HepG2 (cell line): Measurements from ENCODE around the gene ORMDL3. TPM values are rescaled to one million over a fixed set of nuclear protein-coding genes. Genes with fewer than 3 reads are reported as not detected.

Experiments used
- CBX2 ChIP-seq, 2 experiments: fragments of 200-600 bp in 1 of 2; sonication (generic); formaldehyde crosslinking in 1 of 2; IDR thresholded peaks; 2 replicates each; pipeline versions ENCODE4 v1.7.0 to v1.8.1; 2018 to 2022; ENCODE audit warnings: low read depth in 2 of 2, low read length in 1 of 2, mild to moderate bottlenecking in 1 of 2, missing genetic modification reagents in 1 of 2
- CCAR2 ChIP-seq: fragments of 200-400 bp; formaldehyde crosslinking; optimal IDR thresholded peaks from 2 replicates; pipeline ENCODE3; 2018; ENCODE audit warnings: low read depth, mild to moderate bottlenecking, low read length, moderate library complexity
- MNT ChIP-seq: fragments of 450-650 bp; IDR thresholded peaks from 2 replicates; pipeline ENCODE4 v1.6.1; 2016
- NCOA5 ChIP-seq: sonication (generic); formaldehyde crosslinking; IDR thresholded peaks from 2 replicates; pipeline ENCODE4 v1.4.0; 2020; ENCODE audit warnings: missing genetic modification reagents
- NFIB ChIP-seq: sonication (generic); formaldehyde crosslinking; IDR thresholded peaks from 2 replicates; pipeline ENCODE4 v1.9.0; 2021; ENCODE audit warnings: missing genetic modification reagents, mild to moderate bottlenecking, borderline replicate concordance
- SIN3B ChIP-seq: fragments of 150-350 bp; IDR thresholded peaks from 2 replicates; pipeline ENCODE4 v1.6.1; 2014; ENCODE audit warnings: low read length
- SRSF4 ChIP-seq: fragments of 200-400 bp; formaldehyde crosslinking; IDR thresholded peaks from one replicate; pipeline ENCODE4 v1.6.1; 2018; ENCODE audit warnings: mild to moderate bottlenecking, low read depth, low read length, moderate library complexity; ENCODE audit not compliant: poor library complexity, severe bottlenecking
- TEAD3 ChIP-seq: optimal IDR thresholded peaks from 2 replicates; pipeline ENCODE3; 2016; ENCODE audit warnings: borderline replicate concordance
- THRA ChIP-seq: sonication (generic); formaldehyde crosslinking; IDR thresholded peaks from 2 replicates; pipeline ENCODE4 v1.4.0; 2020; ENCODE audit warnings: missing genetic modification reagents, borderline replicate concordance
- TMF1 ChIP-seq: sonication (generic); formaldehyde crosslinking; IDR thresholded peaks from 2 replicates; pipeline ENCODE4 v1.8.1; 2022; ENCODE audit warnings: low read depth, missing genetic modification reagents
- ZNF160 ChIP-seq: sonication (generic); formaldehyde crosslinking; IDR thresholded peaks from 2 replicates; pipeline ENCODE4 v1.8.0; 2022; ENCODE audit warnings: mild to moderate bottlenecking, inconsistent platforms, missing genetic modification reagents
- ZNF263 ChIP-seq: sonication (generic); formaldehyde crosslinking; IDR thresholded peaks from 2 replicates; pipeline ENCODE4 v1.4.0; 2020; ENCODE audit warnings: missing genetic modification reagents
- ZNF362 ChIP-seq: sonication (generic); formaldehyde crosslinking; IDR thresholded peaks from 2 replicates; pipeline ENCODE4 v1.4.0; 2020; ENCODE audit warnings: missing genetic modification reagents, mild to moderate bottlenecking, borderline replicate concordance
- ZNF564 ChIP-seq: sonication (generic); formaldehyde crosslinking; IDR thresholded peaks from 2 replicates; pipeline ENCODE4 v1.8.1; 2023; ENCODE audit warnings: mild to moderate bottlenecking, missing genetic modification reagents
- ZNF790 ChIP-seq: sonication (generic); formaldehyde crosslinking; IDR thresholded peaks from 2 replicates; pipeline ENCODE4 v1.8.0; 2022; ENCODE audit warnings: missing genetic modification reagents, mild to moderate bottlenecking, borderline replicate concordance
- ZNF83 ChIP-seq: sonication (generic); formaldehyde crosslinking; IDR thresholded peaks from 2 replicates; pipeline ENCODE4 v1.4.0; 2020; ENCODE audit warnings: missing genetic modification reagents, mild to moderate bottlenecking, borderline replicate concordance
- ZSCAN22 ChIP-seq: sonication (generic); formaldehyde crosslinking; IDR thresholded peaks from 2 replicates; pipeline ENCODE4 v1.4.0; 2020; ENCODE audit warnings: mild to moderate bottlenecking, missing genetic modification reagents
- polyA plus RNA-seq, 8 experiments: library from polyadenylated mRNA; depleted of rRNA in 3 of 8; stranded (reverse) in 7 of 8; unstranded in 1 of 8; fragments of >200 nt; fragmentation: Illumina TruSeq in 4 of 8; extraction: Trizol in 4 of 8; gene quantifications; 2 replicates each; pipeline versions ENCODE4 v1.2.1 to v1.2.3, GENCODE V29; 2011 to 2016; ENCODE audit warnings: low read depth in 4 of 8, missing spikeins in 1 of 8, mixed read lengths in 1 of 8; ENCODE audit not compliant: insufficient read depth in 1 of 8
- total RNA-seq, 5 experiments: library from RNA; depleted of rRNA; stranded (reverse); fragments of >200 nt; fragmentation: Illumina TruSeq; extraction: Trizol; gene quantifications; 2 replicates each; pipeline ENCODE4 v1.2.3, GENCODE V29; 2016; ENCODE audit warnings: low read depth in 1 of 5
- TF ChIP-seq, protein P1 (sequence below): sonication (generic); formaldehyde crosslinking; IDR thresholded peaks from 2 replicates; pipeline ENCODE4 v1.9.0; 2022; ENCODE audit warnings: low read depth, missing genetic modification reagents
- TF ChIP-seq, protein P2 (sequence below): IDR thresholded peaks from 2 replicates; pipeline ENCODE4 v1.6.1; 2018; ENCODE audit warnings: missing genetic modification reagents
- TF ChIP-seq, protein P3 (sequence below): IDR thresholded peaks from 2 replicates; pipeline ENCODE4 v1.6.1; 2016; ENCODE audit warnings: missing compliant biosample characterization, missing genetic modification reagents, borderline replicate concordance

ORMDL3 gene
- total and polyA plus RNA-seq, 2 of the 13 experiments (the other 11 are each of a cell fraction or from before 2014, with no cell fraction given) = 181 to 384 TPM

GRCh38 chr17:39923836-39924690, 3.3 kb downstream of the ORMDL3 start (continued):
- TF ChIP-seq, protein P1, sequence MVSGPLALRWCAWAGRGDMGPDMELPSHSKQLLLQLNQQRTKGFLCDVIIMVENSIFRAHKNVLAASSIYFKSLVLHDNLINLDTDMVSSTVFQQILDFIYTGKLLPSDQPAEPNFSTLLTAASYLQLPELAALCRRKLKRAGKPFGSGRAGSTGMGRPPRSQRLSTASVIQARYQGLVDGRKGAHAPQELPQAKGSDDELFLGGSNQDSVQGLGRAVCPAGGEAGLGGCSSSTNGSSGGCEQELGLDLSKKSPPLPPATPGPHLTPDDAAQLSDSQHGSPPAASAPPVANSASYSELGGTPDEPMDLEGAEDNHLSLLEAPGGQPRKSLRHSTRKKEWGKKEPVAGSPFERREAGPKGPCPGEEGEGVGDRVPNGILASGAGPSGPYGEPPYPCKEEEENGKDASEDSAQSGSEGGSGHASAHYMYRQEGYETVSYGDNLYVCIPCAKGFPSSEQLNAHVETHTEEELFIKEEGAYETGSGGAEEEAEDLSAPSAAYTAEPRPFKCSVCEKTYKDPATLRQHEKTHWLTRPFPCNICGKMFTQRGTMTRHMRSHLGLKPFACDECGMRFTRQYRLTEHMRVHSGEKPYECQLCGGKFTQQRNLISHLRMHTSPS (CRISPR knock-in tag) = peak; percentile 99
- no peak for TF ChIP-seq CCAR2
- peak; percentile 90 for TF ChIP-seq TEAD3 (CRISPR knock-in tag)
- TF ChIP-seq, protein P2, sequence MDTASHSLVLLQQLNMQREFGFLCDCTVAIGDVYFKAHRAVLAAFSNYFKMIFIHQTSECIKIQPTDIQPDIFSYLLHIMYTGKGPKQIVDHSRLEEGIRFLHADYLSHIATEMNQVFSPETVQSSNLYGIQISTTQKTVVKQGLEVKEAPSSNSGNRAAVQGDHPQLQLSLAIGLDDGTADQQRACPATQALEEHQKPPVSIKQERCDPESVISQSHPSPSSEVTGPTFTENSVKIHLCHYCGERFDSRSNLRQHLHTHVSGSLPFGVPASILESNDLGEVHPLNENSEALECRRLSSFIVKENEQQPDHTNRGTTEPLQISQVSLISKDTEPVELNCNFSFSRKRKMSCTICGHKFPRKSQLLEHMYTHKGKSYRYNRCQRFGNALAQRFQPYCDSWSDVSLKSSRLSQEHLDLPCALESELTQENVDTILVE (CRISPR knock-in tag) = peak; percentile 98
- TF ChIP-seq ZSCAN22 (CRISPR knock-in tag) = peak; percentile 74; the same call in 1 of the 2 replicates
- TF ChIP-seq ZNF83 = no peak
- peak; percentile 90 for TF ChIP-seq ZNF160 (CRISPR knock-in tag)
- TF ChIP-seq NCOA5 (CRISPR knock-in tag) = peak; percentile 92; the same call in 1 of the 2 replicates
- TF ChIP-seq ZNF263 = peak; percentile 86
- TF ChIP-seq, protein P3, sequence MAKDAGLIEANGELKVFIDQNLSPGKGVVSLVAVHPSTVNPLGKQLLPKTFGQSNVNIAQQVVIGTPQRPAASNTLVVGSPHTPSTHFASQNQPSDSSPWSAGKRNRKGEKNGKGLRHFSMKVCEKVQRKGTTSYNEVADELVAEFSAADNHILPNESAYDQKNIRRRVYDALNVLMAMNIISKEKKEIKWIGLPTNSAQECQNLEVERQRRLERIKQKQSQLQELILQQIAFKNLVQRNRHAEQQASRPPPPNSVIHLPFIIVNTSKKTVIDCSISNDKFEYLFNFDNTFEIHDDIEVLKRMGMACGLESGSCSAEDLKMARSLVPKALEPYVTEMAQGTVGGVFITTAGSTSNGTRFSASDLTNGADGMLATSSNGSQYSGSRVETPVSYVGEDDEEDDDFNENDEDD (CRISPR knock-in tag) = peak; percentile 93
- peak; percentile 72; the same call in 1 of the 2 replicates for TF ChIP-seq ZNF564 (CRISPR knock-in tag)
- peak; percentile 99 for TF ChIP-seq THRA
- no peak for TF ChIP-seq ZNF790 (CRISPR knock-in tag)
- TF ChIP-seq MNT = peak; percentile 94
- TF ChIP-seq TMF1 (CRISPR knock-in tag) = peak; percentile 80; the same call in 1 of the 2 replicates
- TF ChIP-seq CBX2 (IDR thresholded peaks at IDR 0.05; ENCODE audit: low read depth, low read length) = no peak
- TF ChIP-seq CBX2 (CRISPR knock-in tag; IDR thresholded peaks at IDR 0.05; ENCODE audit: low read depth) = peak; percentile 77; the same call in 1 of the 2 replicates
- no peak for TF ChIP-seq SRSF4
- TF ChIP-seq ZNF362 (CRISPR knock-in tag) = peak; percentile 61; the same call in 1 of the 2 replicates
- no peak for TF ChIP-seq NFIB (CRISPR knock-in tag)
- TF ChIP-seq SIN3B = no peak
